Keratinocyte (primary cell): Measurements from ENCODE around the gene WNK4. TPM values are rescaled to one million over a fixed set of nuclear protein-coding genes. Genes with fewer than 3 reads are reported as not detected.
A peak's percentile ranks its signal among the peaks of the same experiment; 100 is the strongest.

ENCODE experiments used
- DNase-seq: peaks from one replicate; pipeline ENCODE4 v3.0.0-alpha.2; 2011; ENCODE audit warnings: low read depth, missing footprints, low spot score
- FAIRE-seq: peaks from 2 replicates; lab custom pipeline; 2011; peaks lifted over from hg19 to GRCh38; lab: Jason Lieb, UNC
- H2AFZ ChIP-seq: 2 replicates; pipeline ENCODE4 v1.6.0; 2012; ENCODE audit warnings: low read length, control low read depth, inconsistent platforms; ENCODE audit not compliant: control insufficient read depth
- H3K27ac ChIP-seq: 2 replicates; pipeline ENCODE4 v1.5.1; 2011; ENCODE audit warnings: low read length; ENCODE audit not compliant: control insufficient read depth, insufficient read depth
- H3K27me3 ChIP-seq: 3 replicates; pipeline ENCODE4 v1.6.0; 2011; ENCODE audit warnings: low read length; ENCODE audit not compliant: control insufficient read depth, insufficient read depth; ENCODE audit errors: extremely low read depth
- H3K36me3 ChIP-seq, 2 experiments: 2 replicates in 1 of 2; 3 replicates in 1 of 2; pipeline ENCODE4 v1.5.1; 2011; ENCODE audit warnings: low read length in 2 of 2, mild to moderate bottlenecking in 1 of 2; ENCODE audit not compliant: control insufficient read depth in 2 of 2, insufficient read depth in 2 of 2; ENCODE audit errors: extremely low read depth in 1 of 2
- H3K4me1 ChIP-seq: 3 replicates; pipeline ENCODE4 v1.5.1; 2011; ENCODE audit warnings: low read length; ENCODE audit not compliant: control insufficient read depth, insufficient read depth; ENCODE audit errors: extremely low read depth
- H3K4me2 ChIP-seq: 3 replicates; pipeline ENCODE4 v1.6.0; 2011; ENCODE audit warnings: low read depth, low read length; ENCODE audit not compliant: control insufficient read depth, insufficient read depth; ENCODE audit errors: extremely low read depth
- H3K4me3 ChIP-seq, 3 experiments: fragments of 200-600 bp in 1 of 3; sonication (generic) in 1 of 3; 2 replicates in 2 of 3; 3 replicates in 1 of 3; pipeline ENCODE4 v1.5.1; 2011 to 2016; ENCODE audit warnings: low read length in 3 of 3, mild to moderate bottlenecking in 3 of 3, control low read depth in 2 of 3, inconsistent platforms in 1 of 3, low read depth in 1 of 3, mixed read lengths in 1 of 3, mixed run types in 1 of 3, moderate library complexity in 1 of 3; ENCODE audit not compliant: control insufficient read depth in 2 of 3, insufficient read depth in 2 of 3; ENCODE audit errors: extremely low read depth in 1 of 3
- H3K79me2 ChIP-seq: 2 replicates; pipeline ENCODE4 v1.6.0; 2012; ENCODE audit warnings: low read length; ENCODE audit not compliant: control insufficient read depth, insufficient read depth
- H3K9ac ChIP-seq: 3 replicates; pipeline ENCODE4 v1.6.0; 2011; ENCODE audit warnings: low read length; ENCODE audit not compliant: control insufficient read depth, insufficient read depth; ENCODE audit errors: extremely low read depth
- H3K9me1 ChIP-seq: 3 replicates; pipeline ENCODE4 v1.6.0; 2011; ENCODE audit warnings: low read length; ENCODE audit not compliant: control insufficient read depth, insufficient read depth; ENCODE audit errors: extremely low read depth
- H3K9me3 ChIP-seq: 2 replicates; pipeline ENCODE4 v1.5.1; 2012; ENCODE audit warnings: low read depth, low read length; ENCODE audit not compliant: control insufficient read depth
- H4K20me1 ChIP-seq: 3 replicates; pipeline ENCODE4 v1.6.0; 2011; ENCODE audit warnings: low read length; ENCODE audit not compliant: control insufficient read depth, insufficient read depth; ENCODE audit errors: extremely low read depth
- CTCF ChIP-seq, 3 experiments: IDR thresholded peaks in 1 of 3; conservative IDR thresholded peaks in 1 of 3; optimal IDR thresholded peaks in 1 of 3; 2 replicates in 2 of 3; 3 replicates in 1 of 3; pipeline versions ENCODE3 to v1.5.1; 2011; ENCODE audit warnings: low read length in 3 of 3, mild to moderate bottlenecking in 3 of 3, moderate library complexity in 2 of 3, control low read depth in 1 of 3, inconsistent platforms in 1 of 3; ENCODE audit not compliant: insufficient read depth in 2 of 3; ENCODE audit errors: extremely low read depth in 1 of 3
- EZH2 ChIP-seq: IDR thresholded peaks from one replicate; pipeline ENCODE4 v1.6.1; 2012; ENCODE audit warnings: inconsistent platforms, mild to moderate bottlenecking, low read length, moderate library complexity
- dilution Hi-C: fragments of 300-500 bp; cut with MboI; formaldehyde crosslinking; loops from one replicate; pipeline ENCODE4 v1.7.0; 2020; ENCODE audit warnings: low sequenced_read_pairs; ENCODE audit not compliant: extremely low pct_ligation_motif_present
- polyA plus RNA-seq, 5 experiments: library from polyadenylated mRNA; depleted of rRNA in 3 of 5; stranded (reverse) in 3 of 5; stranded (forward) in 1 of 5; unstranded in 1 of 5; fragments of >200 nt; gene quantifications; 1 replicate in 1 of 5; 2 replicates in 3 of 5; 3 replicates in 1 of 5; pipeline versions ENCODE4 v1.2.1 to v1.2.3, GENCODE V29; 2011 to 2012; ENCODE audit warnings: missing spikeins in 2 of 5, low read depth in 1 of 5, low replicate concordance in 1 of 5

Gene WNK4
- polyA plus RNA-seq, 1 donor (not counting 4 experiments of a cell fraction or from before 2014, with no cell fraction given), result 0.04 TPM

- FAIRE-seq, result no peak
- H3K9me3 ChIP-seq, result no peaks in the 10 kb centered on the region
- peaks cover 14% of the 10 kb centered on the region for H3K4me1 ChIP-seq
- peak overlapping the region; percentile 79 to 90 (median 84) for H3K4me3 ChIP-seq
- H3K9me1 ChIP-seq, result no peaks in the 10 kb centered on the region
- H2AFZ ChIP-seq, result peak overlapping the region; percentile 97
- dilution Hi-C loops, result no loop called here
- TF ChIP-seq EZH2, result no peak
- H3K79me2 ChIP-seq, result peaks cover 4% of the 10 kb centered on the region
- H3K27ac ChIP-seq, result peak overlapping the region; percentile 51
- DNase-seq, result no peak
- H3K27me3 ChIP-seq, result no peaks in the 10 kb centered on the region
- peaks cover 0 to 5% of the 10 kb centered on the region in 2 experiments for H3K36me3 ChIP-seq
- peak overlapping the region; percentile 85 for H3K9ac ChIP-seq
- peak overlapping the region; percentile 68 for H3K4me2 ChIP-seq
- H4K20me1 ChIP-seq, result no peaks in the 10 kb centered on the region
These were observed 17.6 kb downstream of the WNK4 start for GRCh38 chr17:42798011-42798382.

- Histone ChIP-seq H3K36me3 (peaks cover 0 to 5% of the 10 kb centered on the region in 2 experiments), H2AFZ (peak within 1 kb of the TSS; percentile 97), H3K4me1 (peaks cover 14% of the 10 kb centered on the region), H4K20me1 (no peaks in the 10 kb centered on the region), H3K9me3 (no peaks in the 10 kb centered on the region), H3K27me3 (no peaks in the 10 kb centered on the region), H3K4me3 (peak within 1 kb of the TSS; percentile 79 to 90 (median 84)), H3K9me1 (no peaks in the 10 kb centered on the region), H3K27ac (peak within 1 kb of the TSS; percentile 51), H3K9ac (peak within 1 kb of the TSS; percentile 85), H3K4me2 (peak within 1 kb of the TSS; percentile 68), H3K79me2 (peaks cover 4% of the 10 kb centered on the region)
- dilution Hi-C loops, result no loop called here
- DNase-seq, result no peak
- FAIRE-seq, result no peak
- peak in 1 of 3 experiments; percentile 15 for TF ChIP-seq CTCF (optimal IDR thresholded peaks at IDR 0.05 in 1 of 3, IDR thresholded peaks at IDR 0.05 in 1 of 3, conservative IDR thresholded peaks at IDR 0.05 in 1 of 3; ENCODE audit: extremely low read depth in 1 of 3, insufficient read depth in 2 of 3, low read length in 3 of 3)
- no peak for TF ChIP-seq EZH2
These were observed 18.3 kb downstream of the WNK4 start, which contains the start of the genes CNTD1 and COA3 for GRCh38 chr17:42798383-42799380. Gene CNTD1 (plus strand): TSS chr17:42798861. CDS start chr17:42799068, 207 bp downstream. Gene COA3 (minus strand): TSS chr17:42798704. CDS start chr17:42798681, 23 bp downstream.
